Right lung (tissue), 5 donors: ENCODE results near the gene SHROOM2. TPM values are rescaled to one million over a fixed set of nuclear protein-coding genes. Genes with fewer than 3 reads are reported as not detected.
A peak's percentile ranks its signal among the peaks of the same experiment; 100 is the strongest.
"Not testable (repeated sequence)": the region's sequence is repeated elsewhere in the genome, so short reads cannot be mapped to it uniquely, and the experiment has no call there.

ENCODE experiments used
- DNase-seq, 2 donors: peaks; one replicate each; pipeline ENCODE4 v3.0.0-alpha.2; 2013
- polyA plus RNA-seq, 5 donors: library from polyadenylated mRNA; unstranded; fragments of 120-200 nt; gene quantifications; one replicate each; pipeline versions ENCODE4 v1.2.1 to v1.2.3, GENCODE V29; 2013; ENCODE audit warnings: inconsistent platforms in 1 of 5, low replicate concordance in 1 of 5; ENCODE audit not compliant: insufficient read length in 5 of 5, insufficient read depth in 1 of 5

SHROOM2 gene
- polyA plus RNA-seq, 5 donors, result 10.8 to 14.6 (median 11.9) TPM

- no peak for DNase-seq
These were observed 39.7 kb downstream of the SHROOM2 start for GRCh38 chrX:9825966-9826365.

- DNase-seq, result no peak
These were observed 43.4 kb downstream of the SHROOM2 start for GRCh38 chrX:9829308-9830267.

- no peak for DNase-seq
These were observed 46.6 kb downstream of the SHROOM2 start for GRCh38 chrX:9832811-9833210.

- no peak for DNase-seq
These were observed 49.5 kb downstream of the SHROOM2 start for GRCh38 chrX:9835585-9836210.

- no peak for DNase-seq
These were observed 56.3 kb downstream of the SHROOM2 start for GRCh38 chrX:9842541-9842940.

GRCh38 chrX:9844936-9845577 lies 58.8 kb downstream of the SHROOM2 start:
- DNase-seq, result no peak

GRCh38 chrX:9845578-9845952 lies 59.3 kb downstream of the SHROOM2 start:
- DNase-seq, result no peak

GRCh38 chrX:9846631-9847030 lies 60.4 kb downstream of the SHROOM2 start:
- no peak for DNase-seq

GRCh38 chrX:9847071-9847470 lies 60.8 kb downstream of the SHROOM2 start:
- no peak for DNase-seq

- no peak for DNase-seq
These were observed 62.7 kb downstream of the SHROOM2 start for GRCh38 chrX:9848718-9849479.

GRCh38 chrX:9851890-9852289 lies 65.7 kb downstream of the SHROOM2 start:
- DNase-seq, result no peak

- no peak for DNase-seq
These were observed 67.1 kb downstream of the SHROOM2 start for GRCh38 chrX:9853307-9853706.

- DNase-seq, result peak; percentile 40 to 45
These were observed 69.5 kb downstream of the SHROOM2 start for GRCh38 chrX:9855561-9856283.

GRCh38 chrX:9856588-9856987 lies 70.4 kb downstream of the SHROOM2 start:
- no peak for DNase-seq

- no peak for DNase-seq
These were observed 71.6 kb downstream of the SHROOM2 start for GRCh38 chrX:9857575-9858474.

GRCh38 chrX:9858684-9859083 lies 72.5 kb downstream of the SHROOM2 start:
- not testable (repeated sequence) for DNase-seq

GRCh38 chrX:9859711-9860555 lies 73.7 kb downstream of the SHROOM2 start:
- DNase-seq, result no peak

GRCh38 chrX:9860826-9861225 lies 74.6 kb downstream of the SHROOM2 start:
- DNase-seq, result no peak

GRCh38 chrX:9861711-9862110 lies 75.5 kb downstream of the SHROOM2 start:
- DNase-seq, result no peak
